HCT116 (cell line): Measurements from ENCODE around the gene CACNB1.

Source experiments
- CTCF ChIP-seq, 3 experiments: fragments of 200-600 bp in 1 of 3; sonication (generic) in 1 of 3; IDR thresholded peaks in 2 of 3; conservative IDR thresholded peaks in 1 of 3; 2 replicates each; pipeline ENCODE4 v1.5.1; 2012 to 2017; ENCODE audit warnings: low read depth in 2 of 3, low read length in 2 of 3, antibody characterized with exemption in 1 of 3, borderline replicate concordance in 1 of 3, control low read depth in 1 of 3, mild to moderate bottlenecking in 1 of 3, mixed read lengths in 1 of 3, mixed run types in 1 of 3, moderate library complexity in 1 of 3; ENCODE audit not compliant: insufficient read depth in 1 of 3
- EZH2 ChIP-seq: fragments of 200-600 bp; sonication (generic); IDR thresholded peaks from 2 replicates; pipeline ENCODE4 v1.6.1; 2017; ENCODE audit warnings: antibody characterized with exemption, mixed run types
- POLR2A ChIP-seq: IDR thresholded peaks from 2 replicates; pipeline ENCODE4 v1.7.0; 2011; ENCODE audit warnings: borderline replicate concordance; ENCODE audit not compliant: insufficient read depth, insufficient read length; ENCODE audit errors: extremely low read depth
- SIN3A ChIP-seq: IDR thresholded peaks from 2 replicates; pipeline ENCODE4 v1.6.1; 2012; ENCODE audit warnings: low read depth
- TF ChIP-seq, protein P1 (sequence below): IDR thresholded peaks from 2 replicates; pipeline ENCODE4 v1.6.1; 2012

GRCh38 chr17:39218906-39219305 is 21.4 kb upstream of the CACNB1 start:
- TF ChIP-seq CTCF (IDR thresholded peaks at IDR 0.05 in 2 of 3, conservative IDR thresholded peaks at IDR 0.05 in 1 of 3; ENCODE audit: borderline replicate concordance in 1 of 3, insufficient read depth in 1 of 3, low read depth in 2 of 3, low read length in 2 of 3) (no peak), POLR2A (no peak), SIN3A (no peak), EZH2 (no peak)
- TF ChIP-seq, protein P1, sequence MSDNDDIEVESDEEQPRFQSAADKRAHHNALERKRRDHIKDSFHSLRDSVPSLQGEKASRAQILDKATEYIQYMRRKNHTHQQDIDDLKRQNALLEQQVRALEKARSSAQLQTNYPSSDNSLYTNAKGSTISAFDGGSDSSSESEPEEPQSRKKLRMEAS, result no peak
